SK-N-SH treated with all-trans-retinoic acid at 6 μM for 48 hours (cell line): ENCODE measurements around the gene CRAMP1.

Source experiments
- CREB5 ChIP-seq: fragments of 250-450 bp; sonication (Bioruptor Pico); IDR thresholded peaks from 2 replicates; pipeline ENCODE4 v1.5.1; 2020; ENCODE audit warnings: low read depth, mild to moderate bottlenecking, moderate library complexity
- PATZ1 ChIP-seq: fragments of 250-450 bp; sonication (Bioruptor Pico); IDR thresholded peaks from 2 replicates; pipeline ENCODE4 v1.8.0; 2020; ENCODE audit warnings: mild to moderate bottlenecking, moderate library complexity, borderline replicate concordance
- PPARA ChIP-seq: fragments of 250-450 bp; sonication (Bioruptor Pico); IDR thresholded peaks from 2 replicates; pipeline ENCODE4 v1.5.0; 2020; ENCODE audit warnings: mild to moderate bottlenecking, borderline replicate concordance
- RARB ChIP-seq: fragments of 250-450 bp; sonication (Bioruptor Pico); IDR thresholded peaks from 2 replicates; pipeline ENCODE4 v1.8.0; 2021; ENCODE audit warnings: mild to moderate bottlenecking, moderate library complexity
- ZFP3 ChIP-seq: fragments of 250-450 bp; sonication (Bioruptor Pico); IDR thresholded peaks from 2 replicates; pipeline ENCODE4 v1.5.0; 2020; ENCODE audit warnings: mild to moderate bottlenecking, moderate library complexity
- ZNF70 ChIP-seq: fragments of 450-650 bp; formaldehyde crosslinking; IDR thresholded peaks from 2 replicates; pipeline ENCODE4 v1.5.0; 2020; ENCODE audit warnings: mild to moderate bottlenecking, moderate library complexity

- TF ChIP-seq PATZ1 (CRISPR knock-in tag), result no peak
- TF ChIP-seq ZNF70 (CRISPR knock-in tag), result no peak
- no peak for TF ChIP-seq ZFP3 (CRISPR knock-in tag)
- no peak for TF ChIP-seq CREB5 (CRISPR knock-in tag)
- TF ChIP-seq PPARA (CRISPR knock-in tag), result no peak
- no peak for TF ChIP-seq RARB
Measured at GRCh38 chr16:1712791-1713261, 100.7 kb downstream of the CRAMP1 start.
